Heart left ventricle (tissue), 16 donors: ENCODE measurements around the gene LIPC. TPM values are rescaled to one million over a fixed set of nuclear protein-coding genes. Genes with fewer than 3 reads are reported as not detected.

Experiments used
- ATAC-seq, 4 donors: fragments of 200-7000 bp; cut with Tn5 transposase; one replicate each; pipeline ENCODE4 v1.9.1; 2020 to 2022; ENCODE audit warnings: moderate library complexity in 4 of 4, mild to moderate bottlenecking in 3 of 4, moderate number of reproducible peaks in 1 of 4
- DNase-seq, 5 donors: peaks; one replicate each; pipeline ENCODE4 v3.0.0-alpha.2; 2020
- H3K27ac ChIP-seq, 12 donors: fragments of 200-600 bp; sonication (generic) in 4 of 12; one replicate each; pipeline versions ENCODE4 v1.5.0 to v1.8.0; 2016 to 2022; ENCODE audit warnings: mild to moderate bottlenecking in 2 of 12
- H3K27me3 ChIP-seq, 9 donors: fragments of 200-600 bp; sonication (generic) in 2 of 9; one replicate each; pipeline versions ENCODE4 v1.5.1 to v1.8.0; 2016 to 2022; ENCODE audit warnings: mild to moderate bottlenecking in 3 of 9
- H3K36me3 ChIP-seq, 9 donors: fragments of 200-600 bp; sonication (generic) in 2 of 9; one replicate each; pipeline versions ENCODE4 v1.5.0 to v1.8.0; 2018 to 2022; ENCODE audit warnings: mild to moderate bottlenecking in 2 of 9
- H3K4me1 ChIP-seq, 12 donors: fragments of 200-600 bp; sonication (generic) in 4 of 12; one replicate each; pipeline versions ENCODE4 v1.5.0 to v1.8.0; 2016 to 2022; ENCODE audit warnings: mild to moderate bottlenecking in 3 of 12
- H3K4me3 ChIP-seq, 12 donors: fragments of 200-600 bp; sonication (generic) in 4 of 12; one replicate each; pipeline versions ENCODE4 v1.5.0 to v1.8.0; 2017 to 2022; ENCODE audit warnings: mild to moderate bottlenecking in 9 of 12, moderate library complexity in 4 of 12
- H3K9me3 ChIP-seq, 12 donors: fragments of 200-600 bp; sonication (generic) in 4 of 12; one replicate each; pipeline versions ENCODE4 v1.5.0 to v1.8.0; 2016 to 2022; ENCODE audit warnings: mild to moderate bottlenecking in 1 of 12
- CTCF ChIP-seq, 12 donors: fragments of 200-600 bp; sonication (generic) in 4 of 12; IDR thresholded peaks; one replicate each; pipeline versions ENCODE4 v1.5.0 to v1.8.0; 2018 to 2022; ENCODE audit warnings: antibody characterized with exemption in 12 of 12, mild to moderate bottlenecking in 5 of 12
- POLR2A ChIP-seq, 2 donors: fragments of 450-650 bp; IDR thresholded peaks; one replicate each; pipeline ENCODE4 v1.6.1; 2017; ENCODE audit warnings: antibody characterized with exemption in 2 of 2, mild to moderate bottlenecking in 2 of 2, moderate library complexity in 2 of 2
- WGBS, 4 donors: extraction: QIAGEN DNeasy Blood & Tissue Kit in 2 of 4; methylation state at CpG; one replicate each; pipeline versions ENCODE4 v1.1.5 to v1.1.7; 2013 to 2018; 5-methylcytosine and 5-hydroxymethylcytosine counted together
- intact Hi-C, 10 donors: fragments of 100-400 bp; cut with DNase I; formaldehyde crosslinking; loops; one replicate each; pipeline versions ENCODE4 v1.11.1 to v1.14.2; 2022
- polyA plus RNA-seq, 2 donors: library from polyadenylated mRNA; stranded (reverse); fragments of 200-250 nt; gene quantifications; one replicate each; pipeline ENCODE4 v1.2.3, GENCODE V29; 2013
- total RNA-seq, 9 donors: library from RNA; depleted of rRNA in 2 of 9; stranded (reverse); fragments of >200 nt in 2 of 9; fragmentation: NEBNext Ultra II Directional in 3 of 9; extraction: Animal tissue kit (Norgen Biotek cat#: 25700) in 3 of 9; gene quantifications; one replicate each; pipeline versions ENCODE4 v1.1.0 to v1.2.4, GENCODE V29; 2016 to 2023
- donor health status: ischemic (EF 13 %, LVEDD 7.1; RV severe dilation, severe dysfunction).
- donor health status: healthy with polysubstance abuse.
- donor health status: DM: no; HTN: yes; CAD: no.
- donor health status: DM: no; HTN: no; CAD: no.
- donor health status: ischemic (EF 25% LVEDD 6.9; RV normal size, moderate dysfunction).
- donor health status: ischemic (EF 25% LVEDD 5.7; RV mildly dilated, moderate dysfunction).
- donor health status: healthy.
- donor health status: DM: yes; HTN: yes; CAD: no.
- donor health status: ischemic (EF 35%, LVEDD 5.7; RV mildly dilated, moderate dysfunction).
- donor health status: nonischemic (EF 11% LVEDD 7.7; RV severe dilation, severe dysfunction).
- donor health status: DM: yes; HTN: yes; CAD: no.
- donor health status: PGD.
- donor health status: ischemic (EF 29% LVEDD 5.4; RV normal size, mild dysfunction).
- donor health status: nonischemic (EF 23%, LVEDD 6.1; RV moderate dilation, normal function).

Gene LIPC
- total and polyA plus RNA-seq, 11 donors: 0.10 to 1.4 (median 0.55) TPM; not detected in 1

GRCh38 chr15:58475573-58476524, 44.1 kb downstream of the LIPC start:
- DNase-seq (peak in 1 of 5 donors; percentile 40), ATAC-seq (peak in 3 of 4 donors; percentile 46 to 61 (median 58))
- WGBS, 4 donors: 78 to 83% (median 80%) methylated on average over 7 of the region's 7 CpGs
- H3K4me3 ChIP-seq: no peak overlapping the region
- TF ChIP-seq POLR2A (IDR thresholded peaks at IDR 0.05) (no peak), CTCF (IDR thresholded peaks at IDR 0.05) (no peak)
- H3K9me3 ChIP-seq: no peaks in the 10 kb centered on the region
- peak overlapping the region in 6 of 12 donors; percentile 2 to 55 (median 26) for H3K27ac ChIP-seq
- no peaks in the 10 kb centered on the region for H3K27me3 ChIP-seq
- peaks cover 0 to 58% (median 24%) of the 10 kb centered on the region in 12 donors for H3K4me1 ChIP-seq
- no peaks in the 10 kb centered on the region for H3K36me3 ChIP-seq
- intact Hi-C loops: no loop called here

DNA sequence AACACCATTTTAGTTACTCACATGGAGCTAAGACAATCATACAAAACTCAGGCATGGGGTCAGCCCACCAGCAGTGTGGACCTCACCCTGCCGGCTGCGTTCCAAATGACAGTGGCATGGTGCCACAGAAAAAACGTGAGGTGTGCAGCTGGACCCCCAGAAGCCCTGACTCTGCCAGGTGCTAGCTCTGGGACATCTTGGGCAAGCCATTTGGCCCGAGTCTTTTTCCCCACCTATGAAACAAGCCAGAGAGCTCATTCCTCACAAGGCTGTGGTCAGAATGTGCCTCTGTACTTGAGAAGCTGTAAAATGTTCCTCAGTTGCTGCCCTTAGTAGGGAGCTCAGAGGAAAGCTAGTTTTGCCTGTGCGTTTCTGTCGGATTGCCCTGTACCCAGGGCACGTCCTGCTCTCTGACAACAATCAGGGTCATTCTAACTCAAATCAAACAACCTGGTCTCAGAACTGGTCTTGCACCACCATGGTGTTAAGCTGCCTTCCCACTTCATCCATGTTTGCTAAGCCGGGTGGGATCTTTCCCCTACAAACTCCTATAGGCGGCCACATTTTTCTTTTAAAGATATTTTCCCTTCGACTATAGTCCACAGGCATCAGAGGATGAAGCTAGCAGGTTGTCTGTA, 44.9 kb downstream of the LIPC start:
- intact Hi-C loops: no loop called here

GRCh38 chr15:58477170-58477569, 45.4 kb downstream of the LIPC start:
- no peaks in the 10 kb centered on the region for H3K27me3 ChIP-seq
- DNase-seq (no peak), ATAC-seq (peak in 1 of 4 donors; percentile 27)
- H3K27ac ChIP-seq: peak overlapping the region in 2 of 12 donors; percentile 5 to 19
- H3K36me3 ChIP-seq: no peaks in the 10 kb centered on the region
- peaks cover 0 to 56% (median 24%) of the 10 kb centered on the region in 12 donors for H3K4me1 ChIP-seq
- no peaks in the 10 kb centered on the region for H3K9me3 ChIP-seq
- intact Hi-C loops: no loop called here
- no peak for TF ChIP-seq POLR2A (IDR thresholded peaks at IDR 0.05)
- TF ChIP-seq CTCF (IDR thresholded peaks at IDR 0.05): no peak
- WGBS, 4 donors: 32 to 46% (median 37%) methylated on average over 4 of the region's 4 CpGs
- H3K4me3 ChIP-seq: no peak overlapping the region

More for the DNA sequence above, 44.9 kb downstream of the LIPC start:
- no peak for ATAC-seq
- Histone ChIP-seq H3K4me1 (peaks cover 0 to 58% (median 24%) of the 10 kb centered on the region in 12 donors), H3K27me3 (no peaks in the 10 kb centered on the region), H3K9me3 (no peaks in the 10 kb centered on the region), H3K4me3 (no peak overlapping the region), H3K36me3 (no peaks in the 10 kb centered on the region), H3K27ac (peak overlapping the region in 3 of 12 donors; percentile 5 to 34 (median 8))
- DNase-seq: no peak
- WGBS, 4 donors: 74 to 91% (median 75%) methylated on average over 7 to 10 of the region's 10 CpGs
- no peak for TF ChIP-seq CTCF (IDR thresholded peaks at IDR 0.05)
- no peak for TF ChIP-seq POLR2A (IDR thresholded peaks at IDR 0.05)

DNA sequence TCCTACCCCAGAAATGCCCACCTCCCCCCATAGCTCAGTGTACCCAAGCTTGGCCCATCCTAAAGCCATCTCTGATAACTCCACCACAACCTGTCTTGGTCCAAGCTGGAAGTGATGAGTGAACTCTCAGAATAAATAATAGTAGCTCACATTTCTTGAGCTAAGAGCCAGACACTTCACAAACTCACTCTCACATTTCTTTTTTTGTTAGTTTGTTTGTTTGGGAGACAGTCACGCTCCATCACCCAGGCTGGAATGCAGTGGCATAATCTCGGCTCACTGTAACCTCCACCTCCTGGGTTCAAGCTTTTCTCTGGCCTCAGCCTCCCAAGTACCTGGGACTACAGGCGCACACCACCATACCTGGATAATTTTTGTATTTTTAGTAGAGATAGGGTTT, 46.2 kb downstream of the LIPC start:
- H3K27ac ChIP-seq: no peak overlapping the region
- peaks cover 0 to 48% (median 17%) of the 10 kb centered on the region in 12 donors for H3K4me1 ChIP-seq
- no peak for TF ChIP-seq CTCF (IDR thresholded peaks at IDR 0.05)
- no peak for TF ChIP-seq POLR2A (IDR thresholded peaks at IDR 0.05)
- H3K27me3 ChIP-seq: no peaks in the 10 kb centered on the region
- H3K9me3 ChIP-seq: no peaks in the 10 kb centered on the region
- ATAC-seq (no peak), DNase-seq (no peak)
- no peak overlapping the region for H3K4me3 ChIP-seq
- intact Hi-C loops: no loop called here
- WGBS, 4 donors: 94 to 98% (median 98%) methylated on average over 3 of the region's 3 CpGs
- no peaks in the 10 kb centered on the region for H3K36me3 ChIP-seq
